Coronary artery (tissue), 2 donors: Measurements from ENCODE around the gene MOV10L1.

ENCODE experiments used
- DNase-seq: peaks from one replicate; pipeline ENCODE4 v3.0.0-alpha.2; 2017; ENCODE audit warnings: low spot score
- H3K27ac ChIP-seq, 2 donors: fragments of 200-600 bp; sonication (generic); one replicate each; pipeline ENCODE4 v1.5.1; 2016 to 2019
- H3K4me3 ChIP-seq: fragments of 200-600 bp; sonication (generic); 2 replicates; pipeline ENCODE4 v1.5.1; 2016; ENCODE audit warnings: mild to moderate bottlenecking, moderate library complexity
- TF ChIP-seq, protein P1 (sequence below): fragments of 200-600 bp; sonication (generic); IDR thresholded peaks from one replicate; pipeline ENCODE4 v1.5.1; 2019; ENCODE audit warnings: antibody characterized with exemption

The MOV10L1 gene

DNA sequence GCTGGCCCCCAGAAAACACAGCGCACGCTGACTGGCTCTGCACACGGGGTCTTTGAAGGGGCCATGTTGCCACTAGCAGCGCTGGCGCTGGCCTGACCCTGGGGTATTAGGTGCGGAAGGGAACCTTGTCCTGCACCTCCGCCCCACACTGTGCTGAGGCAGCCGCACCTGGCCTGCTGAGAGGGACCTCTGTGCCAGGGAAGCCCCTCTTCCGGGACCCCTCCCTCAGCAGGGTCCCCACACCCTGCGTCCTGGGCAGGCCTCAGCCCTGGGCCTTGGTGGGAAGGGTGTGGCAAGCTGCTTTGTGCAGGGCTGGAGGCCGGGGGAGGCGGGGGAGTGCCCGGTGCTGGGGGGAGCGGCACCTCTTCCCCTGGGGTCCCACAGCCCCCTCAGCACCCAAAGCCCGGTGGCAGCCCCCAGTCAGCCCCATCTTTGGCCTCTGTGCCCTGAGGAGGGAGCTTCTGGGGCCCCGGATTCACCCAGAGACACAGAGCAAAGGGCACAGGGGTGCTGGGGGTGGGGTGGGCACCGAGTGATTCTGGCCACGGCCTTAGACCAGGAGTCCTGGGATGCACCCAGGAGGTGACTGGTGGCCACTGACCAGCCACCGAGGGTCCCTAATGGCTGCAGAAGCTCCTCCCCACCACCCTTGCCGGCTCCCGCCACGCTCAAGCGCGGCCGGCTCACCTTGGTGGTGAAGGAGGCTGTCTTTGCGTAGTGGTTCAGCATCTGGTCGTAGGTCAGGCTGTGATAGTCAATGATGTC is 43.1 kb upstream of the MOV10L1 start:
- Histone ChIP-seq H3K4me3 (no peak overlapping the region), H3K27ac (no peak overlapping the region)
- TF ChIP-seq, protein P1, sequence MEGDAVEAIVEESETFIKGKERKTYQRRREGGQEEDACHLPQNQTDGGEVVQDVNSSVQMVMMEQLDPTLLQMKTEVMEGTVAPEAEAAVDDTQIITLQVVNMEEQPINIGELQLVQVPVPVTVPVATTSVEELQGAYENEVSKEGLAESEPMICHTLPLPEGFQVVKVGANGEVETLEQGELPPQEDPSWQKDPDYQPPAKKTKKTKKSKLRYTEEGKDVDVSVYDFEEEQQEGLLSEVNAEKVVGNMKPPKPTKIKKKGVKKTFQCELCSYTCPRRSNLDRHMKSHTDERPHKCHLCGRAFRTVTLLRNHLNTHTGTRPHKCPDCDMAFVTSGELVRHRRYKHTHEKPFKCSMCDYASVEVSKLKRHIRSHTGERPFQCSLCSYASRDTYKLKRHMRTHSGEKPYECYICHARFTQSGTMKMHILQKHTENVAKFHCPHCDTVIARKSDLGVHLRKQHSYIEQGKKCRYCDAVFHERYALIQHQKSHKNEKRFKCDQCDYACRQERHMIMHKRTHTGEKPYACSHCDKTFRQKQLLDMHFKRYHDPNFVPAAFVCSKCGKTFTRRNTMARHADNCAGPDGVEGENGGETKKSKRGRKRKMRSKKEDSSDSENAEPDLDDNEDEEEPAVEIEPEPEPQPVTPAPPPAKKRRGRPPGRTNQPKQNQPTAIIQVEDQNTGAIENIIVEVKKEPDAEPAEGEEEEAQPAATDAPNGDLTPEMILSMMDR: no peak
- no peak for DNase-seq

DNA sequence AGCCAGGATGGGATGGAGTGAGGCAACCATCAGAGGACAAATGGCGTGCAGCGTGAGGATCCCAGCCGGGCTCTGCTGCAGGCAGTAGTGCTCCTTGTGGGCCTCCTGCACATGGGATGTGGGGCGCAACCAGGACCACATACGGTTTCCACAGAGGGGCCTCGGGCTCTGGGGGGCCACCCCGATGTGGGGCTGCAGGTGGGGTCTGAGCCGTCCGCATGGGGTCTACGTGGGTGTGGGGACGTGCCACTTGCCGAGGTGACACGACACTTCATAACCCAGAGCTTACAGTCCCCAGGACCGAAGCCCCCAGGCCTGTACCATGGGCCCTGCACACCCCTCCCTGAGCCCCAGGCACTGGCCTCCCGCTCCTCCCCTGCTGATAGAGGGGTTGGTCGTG is 42.5 kb upstream of the MOV10L1 start:
- no peak overlapping the region for H3K4me3 ChIP-seq
- DNase-seq: no peak
- no peak overlapping the region for H3K27ac ChIP-seq
- TF ChIP-seq, protein P1: no peak

- Histone ChIP-seq H3K27ac (no peak overlapping the region), H3K4me3 (no peak overlapping the region)
- DNase-seq: no peak
- TF ChIP-seq, protein P1: no peak
Measured at GRCh38 chr22:50048061-50048765, 41.6 kb upstream of the MOV10L1 start.

GRCh38 chr22:50048836-50049235 is 41.0 kb upstream of the MOV10L1 start:
- DNase-seq: no peak
- TF ChIP-seq, protein P1: no peak
- H3K27ac ChIP-seq: no peak overlapping the region

GRCh38 chr22:50049299-50050195 is 40.3 kb upstream of the MOV10L1 start:
- H3K27ac ChIP-seq: no peak overlapping the region
- H3K4me3 ChIP-seq: no peak overlapping the region
- no peak for DNase-seq
- TF ChIP-seq, protein P1: no peak

More at GRCh38 chr22:50048836-50049235, 41.0 kb upstream of the MOV10L1 start:
- H3K4me3 ChIP-seq: no peak overlapping the region

GRCh38 chr22:50051930-50052329 is 37.9 kb upstream of the MOV10L1 start:
- TF ChIP-seq, protein P1: no peak
- no peak for DNase-seq
- no peak overlapping the region for H3K4me3 ChIP-seq
- no peak overlapping the region for H3K27ac ChIP-seq
